ENCODE results near the gene DHX40. TPM values are rescaled to one million over a fixed set of nuclear protein-coding genes. Genes with fewer than 3 reads are reported as not detected.

DHX40 gene
- total and polyA plus RNA-seq, 2 of the 8 experiments (the other 6 are each of a cell fraction or from before 2014, with no cell fraction given), result 13.5 to 28.3 TPM

DNA sequence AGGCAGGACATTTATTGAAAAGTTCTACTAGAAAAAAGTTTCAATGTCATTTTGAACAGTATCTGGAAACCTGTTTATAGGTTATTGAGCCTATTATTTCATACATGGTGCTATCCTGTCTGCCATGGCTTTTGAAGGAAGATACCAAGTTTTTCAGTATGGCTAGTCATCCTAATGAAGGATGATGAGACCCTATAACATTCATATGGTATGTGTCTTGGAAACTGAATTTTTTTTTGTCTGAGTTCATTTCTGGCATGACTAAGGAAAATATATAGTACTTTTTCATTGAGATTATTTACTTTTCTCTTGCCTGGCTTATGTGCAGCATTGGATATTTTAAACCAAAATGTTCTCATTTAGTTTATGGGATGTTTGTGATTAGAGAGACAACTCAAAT lies 84.5 kb downstream of the DHX40 start (continued):
- TF ChIP-seq, protein P1, sequence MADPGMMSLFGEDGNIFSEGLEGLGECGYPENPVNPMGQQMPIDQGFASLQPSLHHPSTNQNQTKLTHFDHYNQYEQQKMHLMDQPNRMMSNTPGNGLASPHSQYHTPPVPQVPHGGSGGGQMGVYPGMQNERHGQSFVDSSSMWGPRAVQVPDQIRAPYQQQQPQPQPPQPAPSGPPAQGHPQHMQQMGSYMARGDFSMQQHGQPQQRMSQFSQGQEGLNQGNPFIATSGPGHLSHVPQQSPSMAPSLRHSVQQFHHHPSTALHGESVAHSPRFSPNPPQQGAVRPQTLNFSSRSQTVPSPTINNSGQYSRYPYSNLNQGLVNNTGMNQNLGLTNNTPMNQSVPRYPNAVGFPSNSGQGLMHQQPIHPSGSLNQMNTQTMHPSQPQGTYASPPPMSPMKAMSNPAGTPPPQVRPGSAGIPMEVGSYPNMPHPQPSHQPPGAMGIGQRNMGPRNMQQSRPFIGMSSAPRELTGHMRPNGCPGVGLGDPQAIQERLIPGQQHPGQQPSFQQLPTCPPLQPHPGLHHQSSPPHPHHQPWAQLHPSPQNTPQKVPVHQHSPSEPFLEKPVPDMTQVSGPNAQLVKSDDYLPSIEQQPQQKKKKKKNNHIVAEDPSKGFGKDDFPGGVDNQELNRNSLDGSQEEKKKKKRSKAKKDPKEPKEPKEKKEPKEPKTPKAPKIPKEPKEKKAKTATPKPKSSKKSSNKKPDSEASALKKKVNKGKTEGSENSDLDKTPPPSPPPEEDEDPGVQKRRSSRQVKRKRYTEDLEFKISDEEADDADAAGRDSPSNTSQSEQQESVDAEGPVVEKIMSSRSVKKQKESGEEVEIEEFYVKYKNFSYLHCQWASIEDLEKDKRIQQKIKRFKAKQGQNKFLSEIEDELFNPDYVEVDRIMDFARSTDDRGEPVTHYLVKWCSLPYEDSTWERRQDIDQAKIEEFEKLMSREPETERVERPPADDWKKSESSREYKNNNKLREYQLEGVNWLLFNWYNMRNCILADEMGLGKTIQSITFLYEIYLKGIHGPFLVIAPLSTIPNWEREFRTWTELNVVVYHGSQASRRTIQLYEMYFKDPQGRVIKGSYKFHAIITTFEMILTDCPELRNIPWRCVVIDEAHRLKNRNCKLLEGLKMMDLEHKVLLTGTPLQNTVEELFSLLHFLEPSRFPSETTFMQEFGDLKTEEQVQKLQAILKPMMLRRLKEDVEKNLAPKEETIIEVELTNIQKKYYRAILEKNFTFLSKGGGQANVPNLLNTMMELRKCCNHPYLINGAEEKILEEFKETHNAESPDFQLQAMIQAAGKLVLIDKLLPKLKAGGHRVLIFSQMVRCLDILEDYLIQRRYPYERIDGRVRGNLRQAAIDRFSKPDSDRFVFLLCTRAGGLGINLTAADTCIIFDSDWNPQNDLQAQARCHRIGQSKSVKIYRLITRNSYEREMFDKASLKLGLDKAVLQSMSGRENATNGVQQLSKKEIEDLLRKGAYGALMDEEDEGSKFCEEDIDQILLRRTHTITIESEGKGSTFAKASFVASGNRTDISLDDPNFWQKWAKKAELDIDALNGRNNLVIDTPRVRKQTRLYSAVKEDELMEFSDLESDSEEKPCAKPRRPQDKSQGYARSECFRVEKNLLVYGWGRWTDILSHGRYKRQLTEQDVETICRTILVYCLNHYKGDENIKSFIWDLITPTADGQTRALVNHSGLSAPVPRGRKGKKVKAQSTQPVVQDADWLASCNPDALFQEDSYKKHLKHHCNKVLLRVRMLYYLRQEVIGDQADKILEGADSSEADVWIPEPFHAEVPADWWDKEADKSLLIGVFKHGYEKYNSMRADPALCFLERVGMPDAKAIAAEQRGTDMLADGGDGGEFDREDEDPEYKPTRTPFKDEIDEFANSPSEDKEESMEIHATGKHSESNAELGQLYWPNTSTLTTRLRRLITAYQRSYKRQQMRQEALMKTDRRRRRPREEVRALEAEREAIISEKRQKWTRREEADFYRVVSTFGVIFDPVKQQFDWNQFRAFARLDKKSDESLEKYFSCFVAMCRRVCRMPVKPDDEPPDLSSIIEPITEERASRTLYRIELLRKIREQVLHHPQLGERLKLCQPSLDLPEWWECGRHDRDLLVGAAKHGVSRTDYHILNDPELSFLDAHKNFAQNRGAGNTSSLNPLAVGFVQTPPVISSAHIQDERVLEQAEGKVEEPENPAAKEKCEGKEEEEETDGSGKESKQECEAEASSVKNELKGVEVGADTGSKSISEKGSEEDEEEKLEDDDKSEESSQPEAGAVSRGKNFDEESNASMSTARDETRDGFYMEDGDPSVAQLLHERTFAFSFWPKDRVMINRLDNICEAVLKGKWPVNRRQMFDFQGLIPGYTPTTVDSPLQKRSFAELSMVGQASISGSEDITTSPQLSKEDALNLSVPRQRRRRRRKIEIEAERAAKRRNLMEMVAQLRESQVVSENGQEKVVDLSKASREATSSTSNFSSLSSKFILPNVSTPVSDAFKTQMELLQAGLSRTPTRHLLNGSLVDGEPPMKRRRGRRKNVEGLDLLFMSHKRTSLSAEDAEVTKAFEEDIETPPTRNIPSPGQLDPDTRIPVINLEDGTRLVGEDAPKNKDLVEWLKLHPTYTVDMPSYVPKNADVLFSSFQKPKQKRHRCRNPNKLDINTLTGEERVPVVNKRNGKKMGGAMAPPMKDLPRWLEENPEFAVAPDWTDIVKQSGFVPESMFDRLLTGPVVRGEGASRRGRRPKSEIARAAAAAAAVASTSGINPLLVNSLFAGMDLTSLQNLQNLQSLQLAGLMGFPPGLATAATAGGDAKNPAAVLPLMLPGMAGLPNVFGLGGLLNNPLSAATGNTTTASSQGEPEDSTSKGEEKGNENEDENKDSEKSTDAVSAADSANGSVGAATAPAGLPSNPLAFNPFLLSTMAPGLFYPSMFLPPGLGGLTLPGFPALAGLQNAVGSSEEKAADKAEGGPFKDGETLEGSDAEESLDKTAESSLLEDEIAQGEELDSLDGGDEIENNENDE (IDR thresholded peaks at IDR 0.05; ENCODE audit: insufficient replicate concordance, low read length), result no peak
- no peak for TF ChIP-seq JUND (IDR thresholded peaks at IDR 0.05; ENCODE audit: low read length)
